HG02588 (cell line): Measurements from ENCODE around the gene HEMK1.
A peak's percentile ranks its signal among the peaks of the same experiment; 100 is the strongest.

Source experiments
- ATAC-seq: cut with Tn5 transposase; IDR thresholded peaks from one replicate; pipeline ENCODE4 v1.9.1; 2021; ENCODE audit warnings: mild to moderate bottlenecking, moderate library complexity; ENCODE audit not compliant: unreplicated experiment

Gene HEMK1

GRCh38 chr3:50611464-50612233 is 42.3 kb downstream of the HEMK1 start, which contains the start of gene CISH:
CISH (minus strand) TSS chr3:50611774; CDS start chr3:50611650, 124 bp downstream.
- peak; percentile 65 for ATAC-seq

- peak; percentile 1 for ATAC-seq
Observed at GRCh38 chr3:50612234-50612882, 43.0 kb downstream of the HEMK1 start.

GRCh38 chr3:50612970-50613846 is 43.9 kb downstream of the HEMK1 start:
- ATAC-seq, result no peak

GRCh38 chr3:50615190-50615589 is 45.9 kb downstream of the HEMK1 start:
- no peak for ATAC-seq

- ATAC-seq, result peak; percentile 33
Observed at GRCh38 chr3:50616003-50616769, 46.9 kb downstream of the HEMK1 start.

GRCh38 chr3:50616770-50617095 is 47.4 kb downstream of the HEMK1 start:
- peak; percentile 66 for ATAC-seq

GRCh38 chr3:50617096-50617791 is 47.9 kb downstream of the HEMK1 start, which contains the start of gene MAPKAPK3:
MAPKAPK3 (plus strand) TSS chr3:50617151; CDS start chr3:50617566, 415 bp downstream.
- peak; percentile 10 for ATAC-seq

GRCh38 chr3:50617911-50618481 is 48.7 kb downstream of the HEMK1 start:
- no peak for ATAC-seq

GRCh38 chr3:50620420-50620819 is 51.1 kb downstream of the HEMK1 start:
- ATAC-seq, result no peak

GRCh38 chr3:50620820-50621219 is 51.5 kb downstream of the HEMK1 start:
- no peak for ATAC-seq

- no peak for ATAC-seq
Observed at GRCh38 chr3:50622881-50623280, 53.6 kb downstream of the HEMK1 start.

GRCh38 chr3:50623840-50624474 is 54.6 kb downstream of the HEMK1 start:
- ATAC-seq, result no peak

- ATAC-seq, result no peak
Observed at GRCh38 chr3:50624634-50625033, 55.3 kb downstream of the HEMK1 start.

GRCh38 chr3:50625231-50626182 is 56.2 kb downstream of the HEMK1 start:
- no peak for ATAC-seq

- ATAC-seq, result no peak
Observed at GRCh38 chr3:50626401-50626800, 57.1 kb downstream of the HEMK1 start.

- no peak for ATAC-seq
Observed at GRCh38 chr3:50627407-50628051, 58.2 kb downstream of the HEMK1 start.

GRCh38 chr3:50628601-50629000 is 59.3 kb downstream of the HEMK1 start:
- ATAC-seq, result no peak

- ATAC-seq, result no peak
Observed at GRCh38 chr3:50630394-50630793, 61.1 kb downstream of the HEMK1 start.
